ENCODE results near the gene SDR42E2.

DNA sequence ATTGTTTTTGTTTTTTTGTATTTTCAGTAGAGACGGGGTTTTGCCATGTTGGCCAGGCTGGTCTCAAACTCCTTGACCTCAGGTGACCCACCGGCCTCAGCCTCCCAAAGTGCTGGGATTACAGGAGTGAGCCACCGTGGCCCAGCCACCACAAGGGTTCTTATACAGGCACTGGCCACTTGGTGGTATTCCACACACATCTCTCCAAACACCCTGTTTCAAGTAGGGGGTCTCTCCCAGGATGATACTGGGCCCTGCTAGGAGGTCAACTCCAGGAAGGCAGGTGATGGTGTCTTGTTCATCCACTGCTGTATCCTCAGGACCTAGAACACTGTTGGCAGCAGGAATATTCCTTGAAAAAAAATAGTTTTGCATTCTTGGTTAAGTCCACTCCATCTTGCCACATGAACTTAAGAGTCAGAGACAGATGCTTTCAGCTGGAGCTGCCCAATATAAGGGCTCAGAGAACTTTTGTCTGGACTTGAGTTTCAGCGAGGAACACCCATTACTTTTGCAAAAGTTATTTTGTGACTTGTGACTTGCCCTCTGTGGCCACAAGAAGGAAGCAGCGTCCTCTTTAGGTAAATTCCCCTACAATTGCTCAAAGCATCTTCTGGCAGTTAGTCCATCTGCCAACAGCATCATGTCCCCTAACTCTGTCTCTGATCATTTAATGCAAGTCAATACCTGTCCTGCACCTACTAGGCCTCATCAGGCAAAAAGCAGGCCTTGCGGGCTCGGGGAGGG lies 36.4 kb downstream of the SDR42E2 start:
- TF ChIP-seq, protein P1, sequence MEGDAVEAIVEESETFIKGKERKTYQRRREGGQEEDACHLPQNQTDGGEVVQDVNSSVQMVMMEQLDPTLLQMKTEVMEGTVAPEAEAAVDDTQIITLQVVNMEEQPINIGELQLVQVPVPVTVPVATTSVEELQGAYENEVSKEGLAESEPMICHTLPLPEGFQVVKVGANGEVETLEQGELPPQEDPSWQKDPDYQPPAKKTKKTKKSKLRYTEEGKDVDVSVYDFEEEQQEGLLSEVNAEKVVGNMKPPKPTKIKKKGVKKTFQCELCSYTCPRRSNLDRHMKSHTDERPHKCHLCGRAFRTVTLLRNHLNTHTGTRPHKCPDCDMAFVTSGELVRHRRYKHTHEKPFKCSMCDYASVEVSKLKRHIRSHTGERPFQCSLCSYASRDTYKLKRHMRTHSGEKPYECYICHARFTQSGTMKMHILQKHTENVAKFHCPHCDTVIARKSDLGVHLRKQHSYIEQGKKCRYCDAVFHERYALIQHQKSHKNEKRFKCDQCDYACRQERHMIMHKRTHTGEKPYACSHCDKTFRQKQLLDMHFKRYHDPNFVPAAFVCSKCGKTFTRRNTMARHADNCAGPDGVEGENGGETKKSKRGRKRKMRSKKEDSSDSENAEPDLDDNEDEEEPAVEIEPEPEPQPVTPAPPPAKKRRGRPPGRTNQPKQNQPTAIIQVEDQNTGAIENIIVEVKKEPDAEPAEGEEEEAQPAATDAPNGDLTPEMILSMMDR (IDR thresholded peaks at IDR 0.05; ENCODE audit: low read depth, low read length): peak; percentile 28
- TF ChIP-seq EZH2phosphoT487 (IDR thresholded peaks at IDR 0.05; ENCODE audit: low read depth): no peak
